ENCODE data around the gene SPEN.

The SPEN gene

DNA sequence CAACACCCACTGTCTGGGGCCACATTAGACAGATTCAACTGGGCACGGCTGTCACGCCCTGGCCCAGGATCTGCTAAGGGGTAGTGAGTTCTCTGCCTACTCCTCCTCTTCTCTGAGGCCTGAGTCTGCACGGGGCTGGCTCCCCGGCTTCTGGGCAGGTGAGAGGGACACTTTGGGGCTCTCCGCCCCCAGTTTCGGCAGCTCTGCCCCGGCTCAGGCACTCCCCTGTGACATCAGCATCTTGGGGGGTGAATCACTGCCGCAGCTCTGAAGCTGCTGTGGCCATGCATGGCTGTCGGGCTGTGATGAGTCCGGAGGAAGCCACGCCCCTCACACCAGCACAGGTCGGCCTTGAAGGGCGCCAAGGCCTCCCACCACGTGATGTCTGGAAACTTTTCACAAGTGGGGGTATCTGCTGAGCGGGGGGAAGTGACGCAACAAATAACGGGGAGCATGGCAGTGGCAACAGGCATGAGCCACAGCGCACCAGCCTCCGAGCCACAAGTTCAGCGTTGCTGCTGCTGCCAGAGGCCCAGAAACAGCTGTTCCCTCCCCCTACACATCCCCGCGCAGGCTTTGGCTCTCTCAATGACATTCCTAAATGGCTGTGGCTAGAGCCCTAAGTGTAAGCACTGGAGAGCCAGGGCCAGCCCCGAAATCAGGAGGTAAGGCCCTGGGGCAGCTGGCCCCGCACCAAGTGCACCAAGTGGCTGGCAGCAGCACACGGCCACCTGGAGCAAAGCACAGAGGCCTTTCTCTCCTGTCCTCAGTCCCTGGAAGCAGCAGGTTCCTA lies 102.1 kb downstream of the SPEN start:
- H2AFZ ChIP-seq (ENCODE audit: insufficient read depth, low read length, poor library complexity): no peak overlapping the region
- no peak overlapping the region for H4K91ac ChIP-seq (ENCODE audit: low read depth, low read length)
- H3K4ac ChIP-seq (ENCODE audit: low read depth, low read length): no peak overlapping the region
- no peak overlapping the region for H3K9ac ChIP-seq (ENCODE audit: low read length)
- H3K4me1 ChIP-seq (ENCODE audit: control insufficient read depth in 1 of 2, insufficient read depth in 2 of 2, low read length in 2 of 2): peaks cover 19 to 35% of the 10 kb centered on the region in 2 experiments
- no peaks in the 10 kb centered on the region for H3K27me3 ChIP-seq (ENCODE audit: insufficient read depth, low read length)
- H3K4me3 ChIP-seq (ENCODE audit: low read depth, low read length): no peak overlapping the region
- H2BK120ac ChIP-seq (ENCODE audit: insufficient read depth, low read length, poor library complexity): no peak overlapping the region
- H3K9me3 ChIP-seq (ENCODE audit: insufficient read depth, low read depth, low read length): no peaks in the 10 kb centered on the region
- WGBS (ENCODE audit: extremely low coverage, insufficient coverage, insufficient read length): no CpG with 5 or more reads among the region's 25 CpGs
- no peak overlapping the region for H2BK12ac ChIP-seq (ENCODE audit: low read length)
- H4K8ac ChIP-seq (ENCODE audit: low read depth, low read length): no peak overlapping the region
- H3K23ac ChIP-seq (ENCODE audit: low read length): no peak overlapping the region
- H3K36me3 ChIP-seq (ENCODE audit: control insufficient read depth in 1 of 2, insufficient read depth in 2 of 2, low read length in 2 of 2): peaks cover 38 to 41% of the 10 kb centered on the region in 2 experiments
- H3K27ac ChIP-seq (ENCODE audit: low read depth, low read length): no peak overlapping the region
- peak; percentile 59 to 71 for DNase-seq
- H3K14ac ChIP-seq (ENCODE audit: low read length): no peak overlapping the region
- H3K79me2 ChIP-seq (ENCODE audit: control insufficient read depth, insufficient read depth, low read length, poor library complexity): peaks cover 2% of the 10 kb centered on the region
- no peak overlapping the region for H4K12ac ChIP-seq (ENCODE audit: low read depth, low read length)
- H3K18ac ChIP-seq (ENCODE audit: low read length): peak overlapping the region; percentile 27
- peaks cover 4% of the 10 kb centered on the region for H3K79me1 ChIP-seq (ENCODE audit: low read length)
- H2BK5ac ChIP-seq (ENCODE audit: low read depth, low read length, poor library complexity): no peak overlapping the region
- no peak overlapping the region for H2AK5ac ChIP-seq (ENCODE audit: low read length)
- H3K4me2 ChIP-seq (ENCODE audit: low read length): no peak overlapping the region

DNA sequence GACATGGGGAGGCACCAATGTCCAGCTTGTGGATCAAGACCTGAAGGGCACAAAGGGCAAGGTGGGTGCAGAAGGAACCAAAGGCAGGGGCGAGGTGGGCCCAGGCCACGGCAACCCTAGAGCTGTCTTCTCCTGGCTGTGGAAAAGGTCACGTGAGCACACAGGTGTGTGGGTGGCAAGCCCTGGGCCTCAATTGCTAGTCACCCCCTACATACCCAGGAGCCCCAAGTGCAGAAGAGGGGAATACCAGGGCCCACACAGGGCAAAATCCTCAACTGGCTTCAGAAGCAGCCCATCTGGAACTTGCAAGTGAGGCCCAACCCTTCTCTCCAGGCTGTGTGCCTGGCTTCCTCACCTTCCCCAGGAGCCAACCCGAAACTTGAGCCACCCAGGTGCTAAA lies 102.8 kb downstream of the SPEN start:
- H3K79me2 ChIP-seq (ENCODE audit: control insufficient read depth, insufficient read depth, low read length, poor library complexity): peaks cover 2% of the 10 kb centered on the region
- H3K4ac ChIP-seq (ENCODE audit: low read depth, low read length): no peak overlapping the region
- no CpG with 5 or more reads among the region's 4 CpGs for WGBS (ENCODE audit: extremely low coverage, insufficient coverage, insufficient read length)
- H4K91ac ChIP-seq (ENCODE audit: low read depth, low read length): no peak overlapping the region
- H4K12ac ChIP-seq (ENCODE audit: low read depth, low read length): no peak overlapping the region
- H3K18ac ChIP-seq (ENCODE audit: low read length): peak overlapping the region; percentile 27
- H3K4me3 ChIP-seq (ENCODE audit: low read depth, low read length): no peak overlapping the region
- H3K36me3 ChIP-seq (ENCODE audit: control insufficient read depth in 1 of 2, insufficient read depth in 2 of 2, low read length in 2 of 2): peaks cover 31 to 34% of the 10 kb centered on the region in 2 experiments
- H2AFZ ChIP-seq (ENCODE audit: insufficient read depth, low read length, poor library complexity): no peak overlapping the region
- H3K4me1 ChIP-seq (ENCODE audit: control insufficient read depth in 1 of 2, insufficient read depth in 2 of 2, low read length in 2 of 2): peaks cover 19 to 35% of the 10 kb centered on the region in 2 experiments
- H4K8ac ChIP-seq (ENCODE audit: low read depth, low read length): no peak overlapping the region
- no peaks in the 10 kb centered on the region for H3K27me3 ChIP-seq (ENCODE audit: insufficient read depth, low read length)
- no peak overlapping the region for H3K9ac ChIP-seq (ENCODE audit: low read length)
- H3K79me1 ChIP-seq (ENCODE audit: low read length): peaks cover 4% of the 10 kb centered on the region
- H3K23ac ChIP-seq (ENCODE audit: low read length): no peak overlapping the region
- no peaks in the 10 kb centered on the region for H3K9me3 ChIP-seq (ENCODE audit: insufficient read depth, low read depth, low read length)
- no peak overlapping the region for H2BK12ac ChIP-seq (ENCODE audit: low read length)
- H2AK5ac ChIP-seq (ENCODE audit: low read length): no peak overlapping the region
- H3K14ac ChIP-seq (ENCODE audit: low read length): no peak overlapping the region
- no peak overlapping the region for H2BK5ac ChIP-seq (ENCODE audit: low read depth, low read length, poor library complexity)
- no peak overlapping the region for H3K27ac ChIP-seq (ENCODE audit: low read depth, low read length)
- H2BK120ac ChIP-seq (ENCODE audit: insufficient read depth, low read length, poor library complexity): no peak overlapping the region
- no peak overlapping the region for H3K4me2 ChIP-seq (ENCODE audit: low read length)
- DNase-seq: no peak

DNA sequence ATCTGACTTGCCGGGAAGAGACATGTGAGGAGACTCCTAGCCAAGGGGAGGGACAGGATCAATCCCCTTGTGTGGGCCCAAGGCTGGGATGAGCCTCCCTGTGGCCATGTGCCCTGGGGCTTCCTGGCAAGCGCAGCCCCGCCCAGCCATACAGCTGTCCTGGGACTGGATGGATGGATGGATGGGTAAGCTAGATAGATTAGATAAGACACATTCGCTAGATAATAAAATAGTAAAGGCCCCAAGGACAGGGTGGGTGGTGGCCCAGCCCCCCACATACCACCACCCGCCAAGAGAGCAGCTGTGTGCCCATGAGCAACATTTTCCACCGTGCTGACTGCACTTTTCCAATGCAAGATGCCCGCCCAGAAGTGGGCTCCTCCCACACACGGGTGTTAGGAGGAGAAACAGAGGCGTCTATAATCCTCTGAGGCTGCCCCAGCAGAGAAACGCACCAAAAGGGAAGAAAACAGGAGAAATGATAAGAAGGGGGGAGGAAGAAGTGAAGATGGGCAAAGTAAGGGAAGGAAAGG lies 103.3 kb downstream of the SPEN start:
- no peak overlapping the region for H2BK120ac ChIP-seq (ENCODE audit: insufficient read depth, low read length, poor library complexity)
- no peak overlapping the region for H3K4ac ChIP-seq (ENCODE audit: low read depth, low read length)
- no CpG with 5 or more reads among the region's 10 CpGs for WGBS (ENCODE audit: extremely low coverage, insufficient coverage, insufficient read length)
- H3K9ac ChIP-seq (ENCODE audit: low read length): no peak overlapping the region
- H3K27ac ChIP-seq (ENCODE audit: low read depth, low read length): no peak overlapping the region
- peaks cover 2% of the 10 kb centered on the region for H3K79me2 ChIP-seq (ENCODE audit: control insufficient read depth, insufficient read depth, low read length, poor library complexity)
- H2AK5ac ChIP-seq (ENCODE audit: low read length): no peak overlapping the region
- no peak overlapping the region for H3K4me3 ChIP-seq (ENCODE audit: low read depth, low read length)
- peak in 1 of 2 donors; percentile 67 for DNase-seq
- no peak overlapping the region for H4K91ac ChIP-seq (ENCODE audit: low read depth, low read length)
- no peak overlapping the region for H2BK5ac ChIP-seq (ENCODE audit: low read depth, low read length, poor library complexity)
- H3K4me1 ChIP-seq (ENCODE audit: control insufficient read depth in 1 of 2, insufficient read depth in 2 of 2, low read length in 2 of 2): peaks cover 19 to 35% of the 10 kb centered on the region in 2 experiments
- no peak overlapping the region for H4K8ac ChIP-seq (ENCODE audit: low read depth, low read length)
- H3K4me2 ChIP-seq (ENCODE audit: low read length): no peak overlapping the region
- no peak overlapping the region for H2BK12ac ChIP-seq (ENCODE audit: low read length)
- no peak overlapping the region for H4K12ac ChIP-seq (ENCODE audit: low read depth, low read length)
- H3K9me3 ChIP-seq (ENCODE audit: insufficient read depth, low read depth, low read length): no peaks in the 10 kb centered on the region
- no peak overlapping the region for H3K14ac ChIP-seq (ENCODE audit: low read length)
- H3K36me3 ChIP-seq (ENCODE audit: control insufficient read depth in 1 of 2, insufficient read depth in 2 of 2, low read length in 2 of 2): peaks cover 26 to 29% of the 10 kb centered on the region in 2 experiments
- no peak overlapping the region for H3K23ac ChIP-seq (ENCODE audit: low read length)
- no peaks in the 10 kb centered on the region for H3K27me3 ChIP-seq (ENCODE audit: insufficient read depth, low read length)
- H3K79me1 ChIP-seq (ENCODE audit: low read length): peaks cover 4% of the 10 kb centered on the region
- no peak overlapping the region for H3K18ac ChIP-seq (ENCODE audit: low read length)
- H2AFZ ChIP-seq (ENCODE audit: insufficient read depth, low read length, poor library complexity): no peak overlapping the region

DNA sequence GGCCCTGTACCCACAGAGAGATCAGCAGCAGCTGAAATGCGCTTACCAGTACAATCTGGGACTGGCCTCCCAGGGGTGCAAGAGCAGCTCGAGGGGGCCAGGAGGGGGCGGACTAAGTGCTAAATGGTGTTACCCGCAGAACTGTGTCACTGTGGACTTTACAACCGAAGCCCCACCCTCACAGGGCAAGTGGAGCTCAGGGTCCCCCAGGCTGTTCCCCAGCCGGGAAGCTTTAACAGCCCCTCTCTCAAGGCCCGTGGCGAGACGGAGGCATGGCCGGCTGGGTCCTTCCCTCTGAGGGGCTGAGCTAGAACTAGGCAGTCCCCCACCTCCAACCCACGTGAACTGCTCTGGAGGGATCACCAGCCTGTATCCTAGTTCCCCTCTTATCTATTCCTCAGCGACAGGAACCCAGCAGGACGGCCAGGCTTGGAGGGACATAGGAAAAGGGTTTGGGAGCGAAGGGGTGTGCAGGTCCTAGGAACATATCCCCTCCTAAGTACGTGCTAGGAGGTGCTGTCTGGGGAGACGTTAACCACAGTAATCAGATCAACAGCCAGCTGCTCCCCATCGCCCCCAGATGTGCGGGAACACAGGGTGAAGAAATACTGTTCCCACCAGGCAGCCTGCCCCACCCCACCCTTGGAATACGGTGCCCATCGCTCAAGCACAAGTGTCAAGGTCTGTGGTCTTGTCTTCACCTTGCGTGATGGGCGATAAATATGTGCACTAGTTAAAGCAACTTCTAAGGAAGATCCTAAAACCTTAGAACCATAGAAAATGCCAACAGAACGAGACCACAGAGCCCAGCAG lies 104.0 kb downstream of the SPEN start:
- H3K36me3 ChIP-seq (ENCODE audit: control insufficient read depth in 1 of 2, insufficient read depth in 2 of 2, low read length in 2 of 2): peaks cover 19 to 22% of the 10 kb centered on the region in 2 experiments
- no peak overlapping the region for H3K18ac ChIP-seq (ENCODE audit: low read length)
- H3K4me1 ChIP-seq (ENCODE audit: control insufficient read depth in 1 of 2, insufficient read depth in 2 of 2, low read length in 2 of 2): peaks cover 19 to 37% of the 10 kb centered on the region in 2 experiments
- no peak overlapping the region for H4K12ac ChIP-seq (ENCODE audit: low read depth, low read length)
- H4K8ac ChIP-seq (ENCODE audit: low read depth, low read length): no peak overlapping the region
- H3K4me2 ChIP-seq (ENCODE audit: low read length): no peak overlapping the region
- H2BK12ac ChIP-seq (ENCODE audit: low read length): no peak overlapping the region
- H2AFZ ChIP-seq (ENCODE audit: insufficient read depth, low read length, poor library complexity): no peak overlapping the region
- no peak overlapping the region for H2BK120ac ChIP-seq (ENCODE audit: insufficient read depth, low read length, poor library complexity)
- no peak for DNase-seq
- H3K9me3 ChIP-seq (ENCODE audit: insufficient read depth, low read depth, low read length): no peaks in the 10 kb centered on the region
- no peak overlapping the region for H3K14ac ChIP-seq (ENCODE audit: low read length)
- H3K4me3 ChIP-seq (ENCODE audit: low read depth, low read length): no peak overlapping the region
- no peak overlapping the region for H2BK5ac ChIP-seq (ENCODE audit: low read depth, low read length, poor library complexity)
- peak overlapping the region; percentile 1 for H4K91ac ChIP-seq (ENCODE audit: low read depth, low read length)
- no peaks in the 10 kb centered on the region for H3K27me3 ChIP-seq (ENCODE audit: insufficient read depth, low read length)
- H3K27ac ChIP-seq (ENCODE audit: low read depth, low read length): no peak overlapping the region
- H2AK5ac ChIP-seq (ENCODE audit: low read length): no peak overlapping the region
- WGBS (ENCODE audit: extremely low coverage, insufficient coverage, insufficient read length): no CpG with 5 or more reads among the region's 23 CpGs
- no peak overlapping the region for H3K9ac ChIP-seq (ENCODE audit: low read length)
- no peak overlapping the region for H3K4ac ChIP-seq (ENCODE audit: low read depth, low read length)
- no peak overlapping the region for H3K23ac ChIP-seq (ENCODE audit: low read length)
- H3K79me1 ChIP-seq (ENCODE audit: low read length): peaks cover 4% of the 10 kb centered on the region
- H3K79me2 ChIP-seq (ENCODE audit: control insufficient read depth, insufficient read depth, low read length, poor library complexity): peaks cover 2% of the 10 kb centered on the region
